H1 (cell line): Measurements from ENCODE around the gene LAMC1.

ENCODE experiments used
- EGR1 ChIP-seq: IDR thresholded peaks from 2 replicates; pipeline ENCODE4 v1.6.1; 2011; ENCODE audit warnings: low read depth, low read length, borderline replicate concordance
- EP300 ChIP-seq, 2 experiments: IDR thresholded peaks; 1 replicate in 1 of 2; 2 replicates in 1 of 2; pipeline ENCODE4 v1.6.1; 2011 to 2012; ENCODE audit warnings: low read depth in 2 of 2, low read length in 2 of 2, mild to moderate bottlenecking in 2 of 2, borderline replicate concordance in 1 of 2, inconsistent platforms in 1 of 2, moderate library complexity in 1 of 2
- EZH2 ChIP-seq: fragments of 200-600 bp; sonication (generic); IDR thresholded peaks from 2 replicates; pipeline ENCODE4 v1.7.1; 2012; ENCODE audit warnings: low read depth, mild to moderate bottlenecking, moderate library complexity, low read length, inconsistent platforms; ENCODE audit not compliant: severe bottlenecking
- HDAC2 ChIP-seq, 2 experiments: fragments of 300-600 bp in 1 of 2; sonication (generic) in 1 of 2; IDR thresholded peaks; 2 replicates each; pipeline ENCODE4 v1.6.1; 2011 to 2012; ENCODE audit warnings: low read depth in 2 of 2, low read length in 2 of 2, mild to moderate bottlenecking in 2 of 2, moderate library complexity in 2 of 2, borderline replicate concordance in 1 of 2, inconsistent platforms in 1 of 2
- JUN ChIP-seq: IDR thresholded peaks from 2 replicates; pipeline ENCODE4 v1.6.1; 2011; ENCODE audit warnings: low read depth, mild to moderate bottlenecking, improper control_type of control experiment, low read length
- JUND ChIP-seq: IDR thresholded peaks from 2 replicates; pipeline ENCODE4 v1.6.1; 2011; ENCODE audit warnings: mild to moderate bottlenecking, improper control_type of control experiment, low read length
- POLR2A ChIP-seq, 2 experiments: IDR thresholded peaks; 1 replicate in 1 of 2; 2 replicates in 1 of 2; pipeline ENCODE4 v1.6.1; 2011; ENCODE audit warnings: low read depth in 2 of 2, low read length in 2 of 2, mild to moderate bottlenecking in 2 of 2; ENCODE audit errors: control extremely low read depth in 1 of 2
- RFX5 ChIP-seq: IDR thresholded peaks from 2 replicates; pipeline ENCODE4 v1.6.1; 2011; ENCODE audit warnings: low read depth, low read length, improper control_type of control experiment, borderline replicate concordance
- RXRA ChIP-seq: IDR thresholded peaks from 2 replicates; pipeline ENCODE4 v1.6.1; 2011; ENCODE audit warnings: low read depth, mild to moderate bottlenecking, low read length, moderate library complexity; ENCODE audit not compliant: insufficient read depth
- SP2 ChIP-seq: IDR thresholded peaks from 2 replicates; pipeline ENCODE4 v1.6.1; 2012; ENCODE audit warnings: mild to moderate bottlenecking, low read length, inconsistent platforms
- YY1 ChIP-seq: IDR thresholded peaks from 2 replicates; pipeline ENCODE4 v1.6.1; 2011; ENCODE audit warnings: low read depth, mild to moderate bottlenecking, low read length
- TF ChIP-seq, protein P1 (sequence below), 3 experiments: IDR thresholded peaks; 1 replicate in 2 of 3; 2 replicates in 1 of 3; pipeline versions ENCODE4 v1.5.1 to v1.6.1; 2011; ENCODE audit warnings: low read length in 3 of 3, mild to moderate bottlenecking in 3 of 3, inconsistent platforms in 2 of 3, low read depth in 1 of 3, moderate library complexity in 1 of 3; ENCODE audit not compliant: insufficient read depth in 1 of 3; ENCODE audit errors: control extremely low read depth in 1 of 3

DNA sequence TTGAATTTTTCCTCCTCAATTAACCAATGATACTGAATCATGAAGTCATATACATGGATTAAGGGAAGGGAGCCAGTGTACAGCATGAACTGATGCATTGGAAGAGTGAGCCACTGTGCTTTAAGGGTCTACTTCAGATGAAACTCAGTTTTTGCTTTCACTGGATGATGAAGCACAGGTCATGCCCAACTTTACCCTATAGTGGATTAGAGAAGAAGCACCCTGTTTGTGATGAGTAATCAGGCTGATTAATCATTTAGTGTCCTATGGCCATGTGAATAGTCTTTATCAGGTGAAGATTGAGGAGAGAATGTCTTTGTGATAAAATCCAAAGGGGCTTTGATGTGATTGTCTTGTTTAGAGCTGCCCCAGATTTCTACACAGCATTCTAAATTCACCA is 24.7 kb upstream of the LAMC1 start:
- TF ChIP-seq POLR2A (IDR thresholded peaks at IDR 0.05; ENCODE audit: control extremely low read depth in 1 of 2, low read depth in 2 of 2, low read length in 2 of 2), result no peak
- TF ChIP-seq, protein P1, sequence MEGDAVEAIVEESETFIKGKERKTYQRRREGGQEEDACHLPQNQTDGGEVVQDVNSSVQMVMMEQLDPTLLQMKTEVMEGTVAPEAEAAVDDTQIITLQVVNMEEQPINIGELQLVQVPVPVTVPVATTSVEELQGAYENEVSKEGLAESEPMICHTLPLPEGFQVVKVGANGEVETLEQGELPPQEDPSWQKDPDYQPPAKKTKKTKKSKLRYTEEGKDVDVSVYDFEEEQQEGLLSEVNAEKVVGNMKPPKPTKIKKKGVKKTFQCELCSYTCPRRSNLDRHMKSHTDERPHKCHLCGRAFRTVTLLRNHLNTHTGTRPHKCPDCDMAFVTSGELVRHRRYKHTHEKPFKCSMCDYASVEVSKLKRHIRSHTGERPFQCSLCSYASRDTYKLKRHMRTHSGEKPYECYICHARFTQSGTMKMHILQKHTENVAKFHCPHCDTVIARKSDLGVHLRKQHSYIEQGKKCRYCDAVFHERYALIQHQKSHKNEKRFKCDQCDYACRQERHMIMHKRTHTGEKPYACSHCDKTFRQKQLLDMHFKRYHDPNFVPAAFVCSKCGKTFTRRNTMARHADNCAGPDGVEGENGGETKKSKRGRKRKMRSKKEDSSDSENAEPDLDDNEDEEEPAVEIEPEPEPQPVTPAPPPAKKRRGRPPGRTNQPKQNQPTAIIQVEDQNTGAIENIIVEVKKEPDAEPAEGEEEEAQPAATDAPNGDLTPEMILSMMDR (IDR thresholded peaks at IDR 0.05; ENCODE audit: control extremely low read depth in 1 of 3, insufficient read depth in 1 of 3, low read depth in 1 of 3, low read length in 3 of 3), result no peak
- no peak for TF ChIP-seq JUND
- TF ChIP-seq YY1, result no peak
- TF ChIP-seq RFX5, result no peak
- no peak for TF ChIP-seq EP300 (IDR thresholded peaks at IDR 0.05; ENCODE audit: borderline replicate concordance in 1 of 2, low read depth in 2 of 2, low read length in 2 of 2)
- TF ChIP-seq JUN, result no peak
- no peak for TF ChIP-seq RXRA
- TF ChIP-seq EGR1, result no peak
- no peak for TF ChIP-seq EZH2
- no peak for TF ChIP-seq SP2
- no peak for TF ChIP-seq HDAC2 (IDR thresholded peaks at IDR 0.05; ENCODE audit: borderline replicate concordance in 1 of 2, low read depth in 2 of 2, low read length in 2 of 2)
